Aorta (tissue), 5 donors: ENCODE results near the gene CDH19. TPM values are rescaled to one million over a fixed set of nuclear protein-coding genes. Genes with fewer than 3 reads are reported as not detected.

ENCODE experiments used
- ATAC-seq: fragments of 200-7000 bp; cut with Tn5 transposase; one replicate; pipeline ENCODE4 v1.9.1; 2022; ENCODE audit warnings: moderate library complexity; ENCODE audit not compliant: low FRiP score
- DNase-seq, 2 donors: peaks; one replicate each; pipeline ENCODE4 v3.0.0-alpha.2; 2020
- H3K27ac ChIP-seq, 2 donors: one replicate each; pipeline ENCODE4 v1.5.1; 2013; ENCODE audit warnings: low read length in 2 of 2, mild to moderate bottlenecking in 2 of 2, moderate library complexity in 2 of 2, control low read depth in 1 of 2, inconsistent platforms in 1 of 2, low read depth in 1 of 2
- H3K27me3 ChIP-seq, 2 donors: one replicate each; pipeline ENCODE4 v1.6.1; 2013; ENCODE audit warnings: control low read depth in 1 of 2, low read length in 1 of 2, mild to moderate bottlenecking in 1 of 2, moderate library complexity in 1 of 2; ENCODE audit not compliant: insufficient read depth in 2 of 2, control insufficient read depth in 1 of 2
- H3K36me3 ChIP-seq, 2 donors: one replicate each; pipeline ENCODE4 v1.6.1; 2013; ENCODE audit warnings: control low read depth in 1 of 2, low read length in 1 of 2, mild to moderate bottlenecking in 1 of 2; ENCODE audit not compliant: insufficient read depth in 2 of 2, control insufficient read depth in 1 of 2
- H3K4me1 ChIP-seq, 2 donors: one replicate each; pipeline ENCODE4 v1.6.1; 2013; ENCODE audit warnings: low read length in 2 of 2, control low read depth in 1 of 2, mild to moderate bottlenecking in 1 of 2, moderate library complexity in 1 of 2; ENCODE audit not compliant: insufficient read depth in 2 of 2, control insufficient read depth in 1 of 2
- H3K4me3 ChIP-seq, 2 donors: one replicate each; pipeline ENCODE4 v1.5.1; 2013; ENCODE audit warnings: low read length in 2 of 2, control low read depth in 1 of 2, mild to moderate bottlenecking in 1 of 2
- H3K9me3 ChIP-seq: one replicate; pipeline ENCODE4 v1.6.1; 2013; ENCODE audit warnings: mild to moderate bottlenecking, low read length; ENCODE audit not compliant: control insufficient read depth
- WGBS, 2 donors: extraction: QIAGEN DNeasy Blood & Tissue Kit; methylation state at CpG; one replicate each; pipeline ENCODE4 v1.1.7; 2013; 5-methylcytosine and 5-hydroxymethylcytosine counted together
- intact Hi-C, 2 donors: fragments of 100-400 bp; cut with DNase I; formaldehyde crosslinking; loops; one replicate each; pipeline versions ENCODE4 v1.14.2 to v1.15.0; 2022
- polyA plus RNA-seq, 2 donors: library from polyadenylated mRNA; stranded (reverse); fragments of 200-250 nt; gene quantifications; one replicate each; pipeline ENCODE4 v1.2.3, GENCODE V29; 2013
- total RNA-seq, 2 donors: library from RNA; stranded (reverse); fragmentation: NEBNext Ultra II Directional; extraction: Animal tissue kit (Norgen Biotek cat#: 25700); gene quantifications; one replicate each; pipeline ENCODE4 v1.2.1, GENCODE V29; 2021
- donor health status: healthy with polysubstance abuse.
- donor health status: Bipolar disorder and iron deficiency.
- donor health status: DM: no; HTN: no; CAD: no.
- donor health status: DM: no; HTN: no; CAD: no.
- donor health status: DM: yes; HTN: yes; CAD: no.

The CDH19 gene
- total and polyA plus RNA-seq, 4 donors: 0.38 to 9.6 (median 4.4) TPM

- Histone ChIP-seq H3K4me3 (no peak overlapping the region), H3K36me3 (no peaks in the 10 kb centered on the region), H3K4me1 (no peaks in the 10 kb centered on the region), H3K27me3 (no peaks in the 10 kb centered on the region), H3K9me3 (no peaks in the 10 kb centered on the region), H3K27ac (no peak overlapping the region)
- intact Hi-C loops: no loop called here
- 63 to 68% methylated on average over 3 of the region's 3 CpGs for WGBS, 2 donors
- DNase-seq: no peak
- no peak for ATAC-seq
Measured at GRCh38 chr18:66461344-66461743, 142.5 kb downstream of the CDH19 start.

- Histone ChIP-seq H3K4me3 (no peak overlapping the region), H3K4me1 (no peaks in the 10 kb centered on the region), H3K9me3 (no peaks in the 10 kb centered on the region), H3K27me3 (no peaks in the 10 kb centered on the region), H3K36me3 (no peaks in the 10 kb centered on the region), H3K27ac (no peak overlapping the region)
- ATAC-seq: no peak
- intact Hi-C loops: no loop called here
- 46 to 48% methylated on average over 1 of the region's 1 CpG for WGBS, 2 donors
- no peak for DNase-seq
Measured at GRCh38 chr18:66457245-66457644, 146.6 kb downstream of the CDH19 start.
